ENCODE results near the gene FOXG1.

DNA sequence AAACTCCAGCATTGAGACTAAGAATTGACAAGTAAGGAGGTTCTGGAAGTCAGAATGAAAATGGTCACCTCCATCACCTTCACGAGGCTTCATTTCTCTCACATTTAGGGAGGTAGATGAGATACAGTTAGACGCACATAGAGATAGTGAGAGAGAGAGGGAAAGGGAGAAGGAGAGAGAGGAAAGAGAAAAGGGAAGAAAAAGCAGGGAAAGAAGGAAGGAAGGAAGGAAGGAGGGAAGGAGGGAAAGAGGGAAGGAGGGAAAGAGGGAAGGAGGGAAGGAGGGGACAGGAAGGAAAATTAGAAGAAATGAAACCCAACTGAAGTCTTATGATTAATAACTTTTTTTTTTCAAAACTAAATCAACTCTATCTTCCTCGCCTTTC is 10.7 kb upstream of the FOXG1 start:
- no peak for TF ChIP-seq POLR2A (IDR thresholded peaks at IDR 0.05)
- TF ChIP-seq, protein P1, sequence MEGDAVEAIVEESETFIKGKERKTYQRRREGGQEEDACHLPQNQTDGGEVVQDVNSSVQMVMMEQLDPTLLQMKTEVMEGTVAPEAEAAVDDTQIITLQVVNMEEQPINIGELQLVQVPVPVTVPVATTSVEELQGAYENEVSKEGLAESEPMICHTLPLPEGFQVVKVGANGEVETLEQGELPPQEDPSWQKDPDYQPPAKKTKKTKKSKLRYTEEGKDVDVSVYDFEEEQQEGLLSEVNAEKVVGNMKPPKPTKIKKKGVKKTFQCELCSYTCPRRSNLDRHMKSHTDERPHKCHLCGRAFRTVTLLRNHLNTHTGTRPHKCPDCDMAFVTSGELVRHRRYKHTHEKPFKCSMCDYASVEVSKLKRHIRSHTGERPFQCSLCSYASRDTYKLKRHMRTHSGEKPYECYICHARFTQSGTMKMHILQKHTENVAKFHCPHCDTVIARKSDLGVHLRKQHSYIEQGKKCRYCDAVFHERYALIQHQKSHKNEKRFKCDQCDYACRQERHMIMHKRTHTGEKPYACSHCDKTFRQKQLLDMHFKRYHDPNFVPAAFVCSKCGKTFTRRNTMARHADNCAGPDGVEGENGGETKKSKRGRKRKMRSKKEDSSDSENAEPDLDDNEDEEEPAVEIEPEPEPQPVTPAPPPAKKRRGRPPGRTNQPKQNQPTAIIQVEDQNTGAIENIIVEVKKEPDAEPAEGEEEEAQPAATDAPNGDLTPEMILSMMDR (IDR thresholded peaks at IDR 0.05): no peak

All from esophagus squamous epithelium (tissue), 4 donors.